ENCODE measurements around the gene CORO2B. TPM values are rescaled to one million over a fixed set of nuclear protein-coding genes. Genes with fewer than 3 reads are reported as not detected.
A peak's percentile ranks its signal among the peaks of the same experiment; 100 is the strongest.

CORO2B gene
- total and polyA plus RNA-seq, 9 donors, result 7.5 to 61.0 (median 18.0) TPM

DNA sequence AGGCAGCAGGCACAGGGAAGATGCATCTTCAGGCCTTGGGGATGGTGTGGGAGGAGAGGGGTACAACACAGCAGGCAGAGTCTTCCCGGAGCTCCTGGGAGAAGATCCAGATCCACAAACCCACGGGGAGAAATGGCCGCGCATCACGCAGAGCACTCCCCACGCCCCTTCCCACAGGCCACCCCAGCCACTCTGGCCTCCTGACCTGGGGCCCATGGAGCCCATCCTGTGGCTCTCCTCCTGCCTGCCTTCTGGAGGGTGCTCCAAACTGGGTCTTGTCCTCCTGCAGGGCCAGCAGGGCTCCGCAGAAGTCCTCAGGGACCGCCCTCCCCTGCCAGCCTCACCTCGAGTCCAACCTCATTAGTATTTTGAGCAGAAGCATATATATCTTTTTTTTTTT is 17.9 kb downstream of the CORO2B start:
- WGBS, 3 donors, result 79 to 84% (median 81%) methylated on average over 9 of the region's 9 CpGs
- intact Hi-C loops (cut with DNase I), result no loop called here

DNA sequence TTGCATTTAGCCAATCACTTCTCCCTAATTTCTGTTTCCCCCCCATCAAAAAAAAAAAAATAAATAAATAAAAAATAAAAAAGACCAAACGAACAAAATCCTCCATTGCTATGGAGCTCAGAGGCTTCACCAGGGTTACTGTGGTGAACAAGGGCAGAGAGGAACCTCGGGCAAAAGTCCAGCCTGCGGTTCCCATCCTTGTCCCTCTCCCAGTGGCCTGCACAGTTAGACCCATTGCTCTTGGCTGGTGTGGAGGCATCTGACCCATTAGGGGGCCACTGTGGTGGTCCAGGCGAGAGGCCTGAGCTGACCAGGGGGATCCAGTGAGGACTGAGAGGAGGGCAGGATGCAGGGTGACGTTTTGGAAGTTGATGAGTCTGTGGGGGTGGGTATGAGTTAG is 18.8 kb downstream of the CORO2B start:
- intact Hi-C loops (cut with DNase I), result no loop called here
- Histone ChIP-seq H3K4me1 (ENCODE audit: insufficient read depth) (peaks cover 43% of the 10 kb centered on the region), H3K27me3 (no peaks in the 10 kb centered on the region), H3K27ac (peak overlapping the region; percentile 58 to 76), H3K9me3 (no peaks in the 10 kb centered on the region), H3K4me3 (no peak overlapping the region), H3K36me3 (no peaks in the 10 kb centered on the region)
- 84 to 86% (median 85%) methylated on average over 5 of the region's 5 CpGs for WGBS, 3 donors
- TF ChIP-seq, protein P1, sequence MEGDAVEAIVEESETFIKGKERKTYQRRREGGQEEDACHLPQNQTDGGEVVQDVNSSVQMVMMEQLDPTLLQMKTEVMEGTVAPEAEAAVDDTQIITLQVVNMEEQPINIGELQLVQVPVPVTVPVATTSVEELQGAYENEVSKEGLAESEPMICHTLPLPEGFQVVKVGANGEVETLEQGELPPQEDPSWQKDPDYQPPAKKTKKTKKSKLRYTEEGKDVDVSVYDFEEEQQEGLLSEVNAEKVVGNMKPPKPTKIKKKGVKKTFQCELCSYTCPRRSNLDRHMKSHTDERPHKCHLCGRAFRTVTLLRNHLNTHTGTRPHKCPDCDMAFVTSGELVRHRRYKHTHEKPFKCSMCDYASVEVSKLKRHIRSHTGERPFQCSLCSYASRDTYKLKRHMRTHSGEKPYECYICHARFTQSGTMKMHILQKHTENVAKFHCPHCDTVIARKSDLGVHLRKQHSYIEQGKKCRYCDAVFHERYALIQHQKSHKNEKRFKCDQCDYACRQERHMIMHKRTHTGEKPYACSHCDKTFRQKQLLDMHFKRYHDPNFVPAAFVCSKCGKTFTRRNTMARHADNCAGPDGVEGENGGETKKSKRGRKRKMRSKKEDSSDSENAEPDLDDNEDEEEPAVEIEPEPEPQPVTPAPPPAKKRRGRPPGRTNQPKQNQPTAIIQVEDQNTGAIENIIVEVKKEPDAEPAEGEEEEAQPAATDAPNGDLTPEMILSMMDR (IDR thresholded peaks at IDR 0.05), result no peak
- TF ChIP-seq POLR2A (IDR thresholded peaks at IDR 0.05) (no peak), EP300 (IDR thresholded peaks at IDR 0.05) (no peak)
- peak in 1 of 5 donors; percentile 39 for DNase-seq

More for the DNA sequence above, 17.9 kb downstream of the CORO2B start:
- Histone ChIP-seq H3K4me3 (no peak overlapping the region), H3K27me3 (no peaks in the 10 kb centered on the region), H3K27ac (no peak overlapping the region), H3K4me1 (ENCODE audit: insufficient read depth) (peaks cover 40% of the 10 kb centered on the region), H3K9me3 (no peaks in the 10 kb centered on the region), H3K36me3 (no peaks in the 10 kb centered on the region)
- TF ChIP-seq EP300 (IDR thresholded peaks at IDR 0.05), result no peak
- TF ChIP-seq POLR2A (IDR thresholded peaks at IDR 0.05), result no peak
- TF ChIP-seq, protein P1 (IDR thresholded peaks at IDR 0.05), result no peak
- DNase-seq, result peak in 1 of 5 donors; percentile 36

DNA sequence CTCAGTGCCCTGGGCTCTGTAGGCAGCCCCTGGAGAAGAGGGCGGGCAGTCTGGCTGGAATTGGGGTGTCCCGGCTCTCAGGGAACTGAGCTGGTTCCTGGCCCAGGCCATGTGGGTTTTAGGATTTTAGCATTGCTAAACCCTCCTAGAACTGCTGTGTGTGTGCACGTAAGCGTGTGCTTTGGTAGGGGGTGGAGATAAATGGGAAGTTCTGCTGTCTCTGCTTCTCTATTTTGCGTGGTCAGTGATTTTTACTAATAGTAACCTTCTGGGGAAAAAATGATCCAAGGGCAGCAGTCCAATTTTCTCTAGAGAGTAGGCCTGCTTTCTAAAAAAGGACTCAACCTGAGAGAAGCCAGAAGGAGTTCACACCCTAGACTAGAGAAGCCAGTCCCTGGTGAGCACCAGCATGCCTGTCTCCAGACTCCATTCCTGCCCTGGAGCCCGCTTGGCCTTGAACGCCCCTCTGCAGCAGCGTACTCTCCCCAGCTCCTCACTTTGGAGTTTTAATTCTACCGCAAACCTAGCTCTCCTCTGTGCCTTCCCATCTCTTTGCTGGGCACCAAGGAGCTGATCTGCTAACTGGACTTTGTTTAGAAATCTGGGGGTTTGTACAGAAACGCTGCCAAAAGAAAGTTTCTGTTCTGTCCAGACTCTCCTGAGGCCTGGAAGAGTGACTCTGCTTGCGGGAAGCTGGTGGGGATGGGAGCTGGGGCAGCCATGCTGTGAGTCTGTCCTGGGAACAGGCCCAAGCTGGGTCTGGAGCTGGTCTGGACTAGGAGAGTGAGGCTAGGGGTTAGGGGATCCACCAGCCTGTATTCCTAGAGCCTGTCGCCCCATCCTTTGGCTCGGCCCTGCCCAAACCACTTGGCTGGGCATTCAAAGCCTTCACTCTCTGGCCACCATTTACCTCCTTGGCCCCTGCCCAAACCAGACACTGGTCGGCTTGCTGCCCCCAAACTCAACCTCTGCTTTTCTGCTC is 19.7 kb downstream of the CORO2B start:
- H3K4me3 ChIP-seq, result no peak overlapping the region
- no peak for TF ChIP-seq POLR2A (IDR thresholded peaks at IDR 0.05)
- TF ChIP-seq, protein P1 (IDR thresholded peaks at IDR 0.05), result no peak
- no peak for TF ChIP-seq EP300 (IDR thresholded peaks at IDR 0.05)
- H3K27ac ChIP-seq, result peak overlapping the region; percentile 58 to 76
- DNase-seq, result peak in 3 of 5 donors; percentile 54 to 67 (median 56)
- H3K36me3 ChIP-seq, result no peaks in the 10 kb centered on the region
- intact Hi-C loops (cut with DNase I), result no loop called here
- WGBS, 3 donors, result 28 to 32% (median 29%) methylated on average over 14 of the region's 14 CpGs
- no peaks in the 10 kb centered on the region for H3K27me3 ChIP-seq
- H3K4me1 ChIP-seq (ENCODE audit: insufficient read depth), result peaks cover 43% of the 10 kb centered on the region
- no peaks in the 10 kb centered on the region for H3K9me3 ChIP-seq

DNA sequence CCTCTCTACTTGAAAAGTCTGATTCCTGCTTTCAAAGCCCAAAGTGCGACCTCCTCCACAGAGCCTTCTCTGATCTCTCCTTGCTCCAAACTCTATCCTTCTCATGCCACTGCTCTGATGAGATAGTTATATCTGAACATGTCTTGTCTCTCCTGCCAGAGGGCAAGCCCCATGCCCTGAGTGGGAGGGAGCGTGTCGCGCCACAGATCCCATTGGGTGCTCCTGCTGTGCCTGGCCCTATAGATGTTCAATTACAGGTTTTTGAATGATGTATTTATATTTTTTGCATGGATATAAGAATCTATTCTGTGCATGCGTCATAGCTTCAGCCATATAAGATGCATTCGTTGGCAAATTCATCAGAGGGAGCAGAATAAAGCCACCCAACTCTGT is 20.4 kb downstream of the CORO2B start:
- Histone ChIP-seq H3K4me1 (ENCODE audit: insufficient read depth) (peaks cover 43% of the 10 kb centered on the region), H3K27ac (peak overlapping the region in 1 of 2 donors; percentile 76), H3K36me3 (no peaks in the 10 kb centered on the region), H3K4me3 (no peak overlapping the region), H3K27me3 (no peaks in the 10 kb centered on the region), H3K9me3 (no peaks in the 10 kb centered on the region)
- WGBS, 3 donors, result 83 to 91% (median 84%) methylated on average over 6 of the region's 6 CpGs
- no peak for TF ChIP-seq EP300 (IDR thresholded peaks at IDR 0.05)
- TF ChIP-seq, protein P1 (IDR thresholded peaks at IDR 0.05), result no peak
- TF ChIP-seq POLR2A (IDR thresholded peaks at IDR 0.05), result no peak
- intact Hi-C loops (cut with DNase I), result no loop called here
- DNase-seq, result peak in 1 of 5 donors; percentile 40

Measured in ovary (tissue), 9 donors.